GM13976 (cell line): ENCODE data around the gene CTNNA2.
A peak's percentile ranks its signal among the peaks of the same experiment; 100 is the strongest.

Source experiments
- DNase-seq: peaks from one replicate; pipeline ENCODE4 v3.0.0; 2012; ENCODE audit warnings: low spot score
- in situ Hi-C: fragments of 300-500 bp; cut with MboI; formaldehyde crosslinking; loops from one replicate; pipeline ENCODE4 v1.12.0; 2022; ENCODE audit warnings: low sequenced_read_pairs, mixed read lengths, inconsistent platforms; ENCODE audit not compliant: unreplicated experiment
- TF ChIP-seq, protein P1 (sequence below): IDR thresholded peaks from 2 replicates; pipeline ENCODE4 v1.5.1; 2012; ENCODE audit warnings: borderline replicate concordance, mild to moderate bottlenecking; ENCODE audit not compliant: insufficient read depth; ENCODE audit errors: extremely low read depth, missing control alignments, control extremely low read depth

Gene CTNNA2

GRCh38 chr2:80302001-80302313 is 789.1 kb downstream of the CTNNA2 start:
- in situ Hi-C loops: no loop called here
- TF ChIP-seq, protein P1, sequence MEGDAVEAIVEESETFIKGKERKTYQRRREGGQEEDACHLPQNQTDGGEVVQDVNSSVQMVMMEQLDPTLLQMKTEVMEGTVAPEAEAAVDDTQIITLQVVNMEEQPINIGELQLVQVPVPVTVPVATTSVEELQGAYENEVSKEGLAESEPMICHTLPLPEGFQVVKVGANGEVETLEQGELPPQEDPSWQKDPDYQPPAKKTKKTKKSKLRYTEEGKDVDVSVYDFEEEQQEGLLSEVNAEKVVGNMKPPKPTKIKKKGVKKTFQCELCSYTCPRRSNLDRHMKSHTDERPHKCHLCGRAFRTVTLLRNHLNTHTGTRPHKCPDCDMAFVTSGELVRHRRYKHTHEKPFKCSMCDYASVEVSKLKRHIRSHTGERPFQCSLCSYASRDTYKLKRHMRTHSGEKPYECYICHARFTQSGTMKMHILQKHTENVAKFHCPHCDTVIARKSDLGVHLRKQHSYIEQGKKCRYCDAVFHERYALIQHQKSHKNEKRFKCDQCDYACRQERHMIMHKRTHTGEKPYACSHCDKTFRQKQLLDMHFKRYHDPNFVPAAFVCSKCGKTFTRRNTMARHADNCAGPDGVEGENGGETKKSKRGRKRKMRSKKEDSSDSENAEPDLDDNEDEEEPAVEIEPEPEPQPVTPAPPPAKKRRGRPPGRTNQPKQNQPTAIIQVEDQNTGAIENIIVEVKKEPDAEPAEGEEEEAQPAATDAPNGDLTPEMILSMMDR: no peak
- no peak for DNase-seq

- peak; percentile 23 for DNase-seq
- in situ Hi-C loops: no loop called here
Observed at GRCh38 chr2:80302314-80303005, 789.6 kb downstream of the CTNNA2 start.

DNA sequence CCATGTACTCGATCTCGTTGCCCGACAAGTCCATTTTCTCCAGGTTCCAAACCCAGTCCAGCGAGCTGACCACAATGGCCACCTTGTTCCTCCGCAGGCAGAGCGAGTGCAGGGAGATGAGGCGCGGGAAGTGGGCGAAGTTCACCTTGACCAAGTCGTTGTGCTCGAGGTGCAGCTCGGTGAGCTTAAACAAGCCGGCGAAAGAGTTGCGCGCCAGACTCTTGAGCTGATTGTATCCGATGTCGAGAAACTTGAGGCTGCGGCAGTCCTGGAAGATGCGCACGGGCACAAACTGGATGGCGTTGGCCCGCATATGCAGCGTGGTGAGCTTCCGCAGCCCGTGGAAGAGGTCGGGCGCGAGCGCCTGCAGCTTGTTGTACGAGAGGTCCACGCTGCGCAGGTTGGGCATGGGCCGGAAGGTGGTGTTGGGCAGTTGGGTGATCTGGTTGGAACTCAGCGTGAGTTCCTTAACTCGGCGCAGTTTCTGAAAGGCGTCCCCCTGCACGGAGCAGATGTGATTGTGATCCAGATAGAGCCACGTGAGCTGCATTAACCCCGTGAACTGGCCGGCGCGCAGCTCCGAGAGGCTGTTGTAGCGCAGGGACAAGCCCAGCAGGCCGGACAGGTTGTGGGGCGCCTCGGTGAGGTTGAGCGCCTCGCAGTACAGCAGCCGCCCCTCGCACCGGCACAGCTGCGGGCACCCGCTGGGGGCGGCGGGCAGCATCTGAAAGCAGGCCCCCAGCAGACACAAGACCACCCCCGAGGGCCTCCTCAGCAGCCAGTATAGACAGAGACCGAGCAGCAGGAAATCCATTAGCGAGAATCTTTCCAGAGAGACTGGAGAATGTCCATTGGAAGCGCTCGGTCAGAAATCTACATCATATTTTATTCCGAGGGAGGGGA is 790.4 kb downstream of the CTNNA2 start:
- TF ChIP-seq, protein P1: no peak
- peak; percentile 25 for DNase-seq
- in situ Hi-C loops: no loop called here

More at GRCh38 chr2:80302314-80303005, 789.6 kb downstream of the CTNNA2 start:
- TF ChIP-seq, protein P1: no peak

- DNase-seq: peak; percentile 30
- in situ Hi-C loops: no loop called here
- TF ChIP-seq, protein P1: no peak
Observed at GRCh38 chr2:80303909-80304837, 791.3 kb downstream of the CTNNA2 start, which contains the start of gene LRRTM1. Gene LRRTM1, minus strand, starts transcription at chr2:80304752. Its CDS starts 933 bp downstream, at chr2:80303819.

DNA sequence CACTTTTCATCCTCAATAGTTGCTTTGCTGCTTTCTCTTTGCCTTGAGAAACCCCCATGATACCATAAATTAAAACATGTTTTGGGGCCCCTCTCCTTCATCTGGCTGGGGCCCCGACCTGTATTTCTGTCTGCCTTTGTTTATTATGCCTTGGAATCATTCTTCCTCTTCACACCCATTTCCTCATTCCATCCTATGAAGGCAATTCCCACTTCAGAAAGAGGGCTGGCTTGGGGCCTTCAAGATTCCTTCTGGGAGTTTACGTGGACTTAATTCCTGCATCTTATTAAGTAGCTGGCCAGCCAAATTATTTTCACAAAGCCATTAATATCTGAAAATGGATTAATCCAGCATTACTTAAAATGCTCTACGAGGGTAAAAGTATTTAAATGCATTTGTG is 798.5 kb downstream of the CTNNA2 start:
- no peak for DNase-seq
- in situ Hi-C loops: no loop called here
- TF ChIP-seq, protein P1: no peak
